NB4 (cell line): ENCODE results near the gene UBR2.

ENCODE experiments used
- DNase-seq: peaks from one replicate; pipeline ENCODE4 v3.0.0; 2010; ENCODE audit warnings: low read depth
- H3K4me3 ChIP-seq: one replicate; pipeline ENCODE4 v1.5.1; 2011; ENCODE audit warnings: mild to moderate bottlenecking, low read depth, low read length, moderate library complexity
- CTCF ChIP-seq: IDR thresholded peaks from one replicate; pipeline ENCODE4 v1.5.1; 2012; ENCODE audit warnings: low read depth, low read length
- MAX ChIP-seq: IDR thresholded peaks from 2 replicates; pipeline ENCODE4 v1.6.1; 2011; ENCODE audit warnings: low read depth, low read length
- MYC ChIP-seq: IDR thresholded peaks from 2 replicates; pipeline ENCODE4 v1.6.1; 2011; ENCODE audit warnings: low read depth, low read length
- POLR2A ChIP-seq: IDR thresholded peaks from 2 replicates; pipeline ENCODE4 v1.6.1; 2011; ENCODE audit warnings: mild to moderate bottlenecking; ENCODE audit not compliant: insufficient read length; ENCODE audit errors: extremely low read depth

Gene UBR2

GRCh38 chr6:42547407-42548329, 16.2 kb upstream of the UBR2 start:
- TF ChIP-seq MAX (peak; percentile 28; the same call in 1 of the 2 replicates), CTCF (peak; percentile 98), MYC (peak; percentile 40; the same call in 1 of the 2 replicates), POLR2A (no peak)
- DNase-seq = peak; percentile 89
- peak overlapping the region; percentile 56 for H3K4me3 ChIP-seq

GRCh38 chr6:42550277-42550676, 13.6 kb upstream of the UBR2 start:
- no peak for DNase-seq
- H3K4me3 ChIP-seq = no peak overlapping the region
- no peak for TF ChIP-seq POLR2A
- TF ChIP-seq MAX = no peak
- TF ChIP-seq CTCF = no peak
- TF ChIP-seq MYC = no peak

GRCh38 chr6:42551217-42551616, 12.6 kb upstream of the UBR2 start:
- TF ChIP-seq MAX (no peak), POLR2A (no peak), CTCF (no peak), MYC (no peak)
- no peak for DNase-seq
- H3K4me3 ChIP-seq = no peak overlapping the region

- TF ChIP-seq POLR2A (no peak), MYC (no peak)
- DNase-seq = no peak
- H3K4me3 ChIP-seq = no peak overlapping the region
These were observed 11.4 kb upstream of the UBR2 start for GRCh38 chr6:42552380-42552779.

GRCh38 chr6:42555477-42556457, 8.1 kb upstream of the UBR2 start:
- DNase-seq = peak; percentile 72
- TF ChIP-seq POLR2A (no peak), CTCF (no peak), MYC (no peak), MAX (no peak)
- no peak overlapping the region for H3K4me3 ChIP-seq
